Natural killer cell (primary cell): Measurements from ENCODE around the gene ZNF511. TPM values are rescaled to one million over a fixed set of nuclear protein-coding genes. Genes with fewer than 3 reads are reported as not detected.

ENCODE experiments used
- ATAC-seq, 3 donors: fragments of 150-1000 bp in 2 of 3; fragments of 200-7000 bp in 1 of 3; cut with Tn5 transposase; 1 replicate in 1 of 3; 2 replicates in 2 of 3; pipeline ENCODE4 v1.10.0; 2021; ENCODE audit warnings: mild to moderate bottlenecking in 2 of 3, moderate library complexity in 2 of 3
- DNase-seq, 2 donors: peaks; one replicate each; pipeline versions ENCODE4 v3.0.0 to v3.0.0-alpha.2; 2013 to 2021; ENCODE audit warnings: mixed read lengths in 1 of 2
- H3K27ac ChIP-seq: one replicate; pipeline ENCODE4 v1.5.1; 2013; ENCODE audit warnings: mild to moderate bottlenecking, low read length
- H3K27me3 ChIP-seq: one replicate; pipeline ENCODE4 v1.6.1; 2013; ENCODE audit warnings: low read length; ENCODE audit not compliant: control insufficient read depth, insufficient read depth
- H3K36me3 ChIP-seq: one replicate; pipeline ENCODE4 v1.6.1; 2013; ENCODE audit warnings: low read length; ENCODE audit not compliant: control insufficient read depth, insufficient read depth
- H3K4me1 ChIP-seq: one replicate; pipeline ENCODE4 v1.6.1; 2013; ENCODE audit warnings: low read length; ENCODE audit not compliant: control insufficient read depth, insufficient read depth
- H3K4me3 ChIP-seq: one replicate; pipeline ENCODE4 v1.5.1; 2013; ENCODE audit warnings: low read length
- H3K9me3 ChIP-seq: one replicate; pipeline ENCODE4 v1.6.1; 2013; ENCODE audit warnings: low read length; ENCODE audit not compliant: control insufficient read depth, insufficient read depth
- H3K27ac Mint-ChIP-seq, 2 donors: one replicate each; pipeline ENCODE4 v1.8.0; 2022; ENCODE audit warnings: mild to moderate bottlenecking in 2 of 2, mixed read lengths in 2 of 2, moderate library complexity in 1 of 2
- H3K27me3 Mint-ChIP-seq, 2 donors: one replicate each; pipeline ENCODE4 v1.8.0; 2022; ENCODE audit warnings: low read depth in 2 of 2, mixed read lengths in 2 of 2
- H3K36me3 Mint-ChIP-seq: one replicate; pipeline ENCODE4 v1.8.0; 2022; ENCODE audit warnings: mixed read lengths
- H3K4me1 Mint-ChIP-seq, 2 donors: one replicate each; pipeline ENCODE4 v1.8.0; 2022; ENCODE audit warnings: mixed read lengths in 2 of 2
- H3K4me3 Mint-ChIP-seq: one replicate; pipeline ENCODE4 v1.8.0; 2022; ENCODE audit warnings: mild to moderate bottlenecking, moderate library complexity, mixed read lengths
- H3K9me3 Mint-ChIP-seq, 2 donors: one replicate each; pipeline ENCODE4 v1.8.0; 2022; ENCODE audit warnings: mixed read lengths in 2 of 2
- CTCF ChIP-seq: fragments of 200-600 bp; IDR thresholded peaks from one replicate; pipeline ENCODE4 v1.8.0; 2022; ENCODE audit warnings: antibody characterized with exemption
- WGBS: methylation state at CpG from one replicate; pipeline ENCODE4 v1.1.7; 2013; ENCODE audit warnings: missing lambda C conversion rate; ENCODE audit not compliant: insufficient coverage; 5-methylcytosine and 5-hydroxymethylcytosine counted together
- intact Hi-C: fragments of 100-400 bp; cut with micrococcal nuclease; formaldehyde crosslinking; loops from one replicate; pipeline ENCODE4 v1.14.2; 2022
- total RNA-seq, 4 donors: library from RNA; stranded (reverse); fragments of 120-200 nt in 1 of 4; gene quantifications; one replicate each; pipeline versions ENCODE4 v1.2.3 to v1.2.4, GENCODE V29; 2013 to 2022

Gene ZNF511
- total RNA-seq, 3 donors from 2014 or later (not counting 1 experiment from before 2014, with no cell fraction given) = 28.1 to 39.0 (median 32.4) TPM

GRCh38 chr10:133277993-133278576 lies 30.6 kb upstream of the ZNF511 start:
- H3K9me3 ChIP-seq = no peaks in the 10 kb centered on the region
- no peaks in the 10 kb centered on the region for H3K27me3 ChIP-seq
- peaks cover 28% of the 10 kb centered on the region for H3K36me3 ChIP-seq
- peak overlapping the region; percentile 92 for H3K4me3 Mint-ChIP-seq
- no peaks in the 10 kb centered on the region for H3K27me3 Mint-ChIP-seq
- DNase-seq = peak in 1 of 2 donors; percentile 38
- peak overlapping the region; percentile 98 for H3K27ac Mint-ChIP-seq
- ATAC-seq = no peak
- peak overlapping the region; percentile 35 for H3K4me3 ChIP-seq
- H3K4me1 ChIP-seq = peaks cover 72% of the 10 kb centered on the region
- no peaks in the 10 kb centered on the region for H3K36me3 Mint-ChIP-seq
- H3K27ac ChIP-seq = peak overlapping the region; percentile 95
- intact Hi-C loops = loop anchor here (1.0 to 5.0 kb wide), 3 partner anchors 19 to 114 kb away; partner anchors contain the start of genes MTG1, TUBGCP2 and ZNF511
- no peak for TF ChIP-seq CTCF
- WGBS = 14% methylated on average over 12 of the region's 12 CpGs
- H3K4me1 Mint-ChIP-seq = peaks cover 28 to 49% of the 10 kb centered on the region in 2 donors
- no peaks in the 10 kb centered on the region for H3K9me3 Mint-ChIP-seq

- Histone ChIP-seq H3K4me3 (peak overlapping the region; percentile 35), H3K36me3 (peaks cover 28% of the 10 kb centered on the region), H3K27ac (peak overlapping the region; percentile 95), H3K4me1 (peaks cover 66% of the 10 kb centered on the region), H3K9me3 (no peaks in the 10 kb centered on the region), H3K27me3 (no peaks in the 10 kb centered on the region)
- TF ChIP-seq CTCF = no peak
- DNase-seq (peak; percentile 85 to 87), ATAC-seq (peak; percentile 63 to 84 (median 73))
- Mint-ChIP-seq H3K4me1 (peaks cover 28 to 49% of the 10 kb centered on the region in 2 donors), H3K9me3 (no peaks in the 10 kb centered on the region), H3K36me3 (no peaks in the 10 kb centered on the region), H3K27me3 (no peaks in the 10 kb centered on the region), H3K27ac (peak overlapping the region; percentile 98), H3K4me3 (peak overlapping the region; percentile 92)
- WGBS = 13% methylated on average over 19 of the region's 19 CpGs
- intact Hi-C loops = loop anchor here (1.0 to 5.0 kb wide), 3 partner anchors 20 to 114 kb away; partner anchors contain the start of genes MTG1, TUBGCP2 and ZNF511
Measured at GRCh38 chr10:133278577-133279265, 30.0 kb upstream of the ZNF511 start.

- Mint-ChIP-seq H3K27ac (peak overlapping the region; percentile 98), H3K9me3 (no peaks in the 10 kb centered on the region), H3K36me3 (peaks cover 2% of the 10 kb centered on the region), H3K4me1 (peaks cover 28 to 48% of the 10 kb centered on the region in 2 donors), H3K4me3 (peak overlapping the region; percentile 92), H3K27me3 (no peaks in the 10 kb centered on the region)
- 30% methylated on average over 24 of the region's 24 CpGs for WGBS
- Histone ChIP-seq H3K9me3 (no peaks in the 10 kb centered on the region), H3K4me1 (peaks cover 58% of the 10 kb centered on the region), H3K27ac (peak overlapping the region; percentile 95), H3K36me3 (peaks cover 32% of the 10 kb centered on the region), H3K4me3 (peak overlapping the region; percentile 35), H3K27me3 (no peaks in the 10 kb centered on the region)
- no peak for ATAC-seq
- no peak for DNase-seq
- intact Hi-C loops = loop anchor here (2.0 to 5.0 kb wide), 2 partner anchors 21 to 113 kb away; partner anchors contain the start of gene MTG1
- TF ChIP-seq CTCF = no peak
Measured at GRCh38 chr10:133279326-133280226, 29.1 kb upstream of the ZNF511 start.
